GM19035 (cell line): ENCODE results near the gene RAB11FIP4.

Experiments
- ATAC-seq: cut with Tn5 transposase; IDR thresholded peaks from one replicate; pipeline ENCODE4 v1.9.1; 2021; ENCODE audit not compliant: unreplicated experiment

The RAB11FIP4 gene

DNA sequence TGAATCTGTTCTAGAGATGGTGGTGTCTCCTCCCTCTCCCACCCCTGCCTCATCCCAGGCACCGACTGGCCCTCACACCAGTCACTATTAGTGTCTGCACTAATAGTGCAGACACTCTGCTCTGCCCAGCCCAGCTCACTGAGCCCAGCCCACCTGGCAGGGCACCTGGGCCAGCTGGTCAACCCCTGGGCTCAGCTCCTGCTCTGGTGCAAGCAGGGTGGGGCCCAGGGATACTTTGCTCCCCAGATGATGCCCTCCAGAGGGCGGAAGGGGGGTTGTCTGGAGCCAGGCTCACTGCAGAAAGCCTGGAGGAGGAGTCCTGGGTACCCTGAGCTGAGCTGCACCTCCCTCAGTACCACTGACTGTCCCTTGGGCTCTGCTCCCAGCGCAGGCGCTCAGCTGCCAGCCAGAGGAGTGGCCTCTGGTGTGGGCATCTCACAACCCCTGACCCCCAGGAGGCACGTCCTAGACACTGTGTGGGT lies 14.5 kb downstream of the RAB11FIP4 start:
- no peak for ATAC-seq

DNA sequence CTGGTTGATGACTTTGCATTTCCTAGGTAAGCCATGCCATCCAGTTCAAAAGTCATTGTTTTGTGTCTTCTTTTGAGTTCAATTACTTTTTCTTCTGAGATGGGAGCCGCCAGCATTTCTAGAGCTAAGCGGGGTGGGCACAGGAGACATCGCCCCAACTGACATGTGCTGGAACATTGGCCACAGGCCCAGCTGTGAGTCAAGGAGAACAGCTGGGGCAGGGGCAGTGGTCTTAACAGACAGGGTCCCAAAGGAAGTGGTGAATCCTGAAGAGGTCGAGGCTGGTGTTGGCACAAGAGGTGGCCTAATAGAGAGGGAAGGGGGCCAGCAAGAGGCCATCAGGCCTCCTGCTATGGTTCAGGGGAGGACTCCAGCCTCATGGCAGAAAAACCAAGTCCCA lies 17.1 kb downstream of the RAB11FIP4 start:
- no peak for ATAC-seq

DNA sequence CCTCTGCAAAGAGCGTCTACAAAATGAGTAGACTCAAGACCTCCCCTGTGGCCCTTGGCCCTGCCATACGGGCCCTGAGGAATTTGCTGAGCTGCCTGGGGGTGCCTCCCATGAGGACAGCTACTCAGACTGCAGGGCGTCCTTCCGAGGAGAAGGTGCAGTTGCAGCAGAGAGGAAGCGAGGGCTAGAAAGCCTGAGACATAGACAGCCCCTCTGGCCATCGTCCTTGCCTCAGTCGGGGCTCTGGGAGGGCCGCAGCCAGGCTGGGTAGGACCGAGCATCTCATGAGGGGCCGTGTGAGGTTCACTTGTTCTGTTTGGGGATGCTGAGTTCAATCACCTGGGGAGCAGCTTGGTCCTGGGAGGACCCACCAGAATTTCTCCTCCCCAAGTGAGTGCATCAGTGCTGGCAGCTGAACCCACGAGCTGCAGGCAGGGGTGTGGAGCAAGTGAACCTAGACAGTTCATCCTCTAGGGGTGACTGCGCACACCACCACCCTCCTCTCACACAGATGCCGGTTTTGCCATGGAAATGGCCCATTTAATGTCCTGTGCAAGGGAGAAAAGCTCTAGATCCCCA lies 20.3 kb downstream of the RAB11FIP4 start:
- no peak for ATAC-seq

DNA sequence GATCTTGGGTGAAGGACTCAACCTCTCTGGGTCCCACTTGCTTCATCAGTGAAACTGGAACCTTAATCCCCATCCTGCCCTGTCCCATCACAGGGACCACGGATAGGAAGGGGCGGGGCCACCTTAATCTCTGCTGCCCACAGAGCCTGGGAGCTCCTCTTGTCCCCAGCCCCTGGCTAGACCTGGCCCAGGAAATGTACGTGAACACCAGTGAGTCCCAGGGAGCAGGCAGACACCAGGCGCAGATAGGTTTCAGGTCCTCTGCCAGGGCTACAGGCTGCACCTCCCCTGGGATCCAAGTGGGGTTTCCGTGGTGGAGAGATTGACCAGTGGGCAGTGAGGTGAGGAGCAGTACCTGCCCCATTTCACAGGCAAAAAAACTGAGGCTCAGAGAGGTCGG lies 21.0 kb downstream of the RAB11FIP4 start:
- ATAC-seq = no peak

DNA sequence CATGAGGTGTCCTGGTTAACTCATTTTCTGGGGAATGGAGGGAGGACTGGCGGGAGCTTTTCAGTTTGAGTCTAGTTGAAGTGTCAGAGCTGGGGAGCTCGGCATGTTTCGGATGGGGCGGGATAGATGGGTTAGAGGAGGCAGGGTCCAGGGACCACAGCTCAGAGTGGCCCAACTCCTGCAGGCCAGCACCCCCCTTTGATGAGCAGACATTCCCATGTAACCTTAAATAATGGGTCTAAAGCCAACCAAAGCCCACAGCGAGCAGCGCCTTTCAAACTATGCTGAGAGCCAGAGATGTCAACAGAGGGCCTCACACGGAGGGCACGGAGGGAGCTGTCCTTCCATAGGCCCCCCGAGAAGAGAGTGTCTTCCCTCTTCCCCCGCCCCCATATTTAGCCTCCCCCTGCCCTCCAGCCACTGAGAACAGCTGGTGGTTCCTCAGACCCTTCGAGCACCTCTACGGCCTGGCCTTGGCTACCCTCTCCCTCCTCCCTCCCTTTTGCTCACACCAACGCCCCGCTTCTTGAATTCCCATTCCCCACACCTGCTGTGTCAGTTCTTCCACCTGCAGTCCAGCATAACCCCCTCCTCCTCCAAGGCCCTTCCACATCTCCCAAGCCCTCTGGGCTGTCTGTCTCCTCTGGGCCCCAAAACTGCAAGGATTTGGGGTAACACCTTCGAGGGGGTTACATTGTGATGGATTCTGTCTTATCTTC lies 21.8 kb downstream of the RAB11FIP4 start:
- ATAC-seq = no peak

DNA sequence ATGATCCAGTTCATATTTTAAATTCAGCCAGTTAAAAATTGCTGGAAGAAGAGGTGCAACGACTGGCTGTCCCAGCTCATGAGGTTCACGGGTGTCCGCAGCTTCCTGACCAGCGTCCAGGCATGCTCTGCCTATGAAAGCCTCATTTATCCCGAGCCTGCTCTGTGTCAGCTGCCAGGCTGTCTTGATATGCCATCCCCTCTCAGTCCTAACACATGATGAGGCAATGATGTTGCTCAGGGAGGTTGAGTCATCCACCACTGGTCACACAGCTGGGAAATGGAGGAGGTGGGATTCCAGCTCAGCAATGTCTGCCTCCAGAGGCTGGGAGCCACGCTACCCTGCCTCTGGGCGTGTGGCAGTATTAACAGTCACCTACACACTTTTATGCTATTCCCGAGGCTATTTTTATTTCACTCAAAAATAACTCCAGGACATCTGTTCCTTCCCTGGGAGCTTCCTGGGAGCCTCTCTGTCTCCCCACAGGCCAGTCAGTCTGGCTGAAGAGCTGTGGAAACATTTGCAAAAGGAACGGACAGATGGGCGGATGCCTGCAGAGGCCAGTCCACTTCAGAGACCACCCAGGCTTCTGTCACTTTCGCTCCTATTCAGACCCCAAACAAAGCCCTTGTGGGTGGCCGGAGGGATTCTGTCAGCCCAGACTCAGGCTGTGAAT lies 22.5 kb downstream of the RAB11FIP4 start:
- no peak for ATAC-seq

DNA sequence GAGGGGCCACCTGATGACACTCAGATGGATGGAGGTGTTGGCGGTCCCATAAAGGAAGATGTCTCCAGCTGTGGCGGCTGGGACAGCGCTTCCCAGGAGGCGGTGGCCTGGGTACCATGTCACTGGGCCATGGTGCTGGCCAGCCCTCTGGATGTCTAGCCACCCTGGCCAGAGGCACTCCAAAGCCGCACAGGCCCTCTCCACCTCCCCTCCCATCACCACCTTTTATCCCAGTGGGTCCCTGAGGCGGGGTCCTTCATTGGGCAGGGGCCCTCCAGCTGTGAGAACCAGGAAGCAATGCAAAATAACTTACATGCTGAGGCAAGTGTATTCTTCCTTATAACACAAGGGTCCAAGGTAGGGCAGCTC lies 23.1 kb downstream of the RAB11FIP4 start:
- ATAC-seq = no peak

DNA sequence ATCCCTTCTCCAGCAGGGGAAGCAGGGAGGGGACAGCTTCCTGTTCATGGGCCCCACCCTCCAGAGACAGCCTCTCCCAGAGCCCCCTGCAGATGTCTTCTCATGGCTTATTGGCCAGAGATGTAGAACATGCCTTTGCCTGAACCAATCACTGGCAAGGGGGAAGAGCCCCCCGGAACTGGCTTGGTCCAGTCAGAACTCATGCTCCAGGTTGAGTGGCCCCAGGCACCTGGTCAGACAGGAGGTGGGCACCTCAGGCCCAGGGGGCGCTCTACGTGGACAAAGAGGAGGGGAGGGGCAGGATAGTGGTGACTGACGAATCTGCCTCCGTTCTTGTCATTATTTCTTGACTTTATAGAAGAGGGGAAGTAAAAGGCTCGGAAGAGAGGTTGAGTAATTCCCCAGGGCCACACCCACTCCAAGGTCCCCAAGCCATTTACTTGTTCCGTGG lies 23.6 kb downstream of the RAB11FIP4 start:
- no peak for ATAC-seq

DNA sequence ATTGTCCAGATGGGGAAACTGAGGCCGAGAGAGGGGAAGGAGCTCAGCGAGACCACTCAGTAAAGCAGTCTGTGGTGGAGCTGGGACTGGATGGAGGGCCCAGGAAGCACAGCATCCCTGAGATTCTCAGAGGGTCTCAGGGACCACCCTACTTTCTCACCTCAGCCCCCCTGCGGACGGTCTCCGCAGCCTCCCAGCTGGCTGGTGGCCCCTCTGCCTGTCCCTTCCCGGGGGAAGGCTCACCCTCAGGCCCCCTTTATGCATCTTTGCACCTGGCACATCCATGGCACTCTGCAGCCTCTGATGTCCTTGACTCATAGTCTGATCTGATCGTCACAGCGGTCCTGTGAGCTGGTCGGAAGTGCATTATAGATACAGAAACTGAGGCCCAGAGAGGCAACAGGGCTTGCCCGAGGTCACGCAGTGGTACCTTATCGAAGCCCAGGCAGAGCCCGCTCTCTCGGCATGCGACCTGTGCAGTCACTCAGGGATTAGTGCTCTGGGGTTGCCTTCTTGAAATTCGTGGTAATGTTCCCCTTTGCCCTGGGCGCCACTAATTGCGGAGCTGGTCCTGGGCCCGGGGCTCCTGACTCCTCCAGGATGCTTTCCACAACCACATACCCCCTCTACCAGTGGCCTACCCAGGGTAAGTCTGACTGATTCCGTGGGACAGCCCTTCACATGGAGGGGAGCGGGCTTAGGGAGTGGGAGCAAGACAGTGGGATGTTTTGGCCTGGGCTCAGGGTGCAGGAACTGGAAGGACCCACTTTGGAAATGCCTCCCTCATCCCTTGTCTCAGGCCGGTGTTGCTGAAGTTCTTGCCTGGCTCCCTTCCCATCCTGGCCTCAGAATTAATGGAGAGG lies 24.4 kb downstream of the RAB11FIP4 start:
- no peak for ATAC-seq

DNA sequence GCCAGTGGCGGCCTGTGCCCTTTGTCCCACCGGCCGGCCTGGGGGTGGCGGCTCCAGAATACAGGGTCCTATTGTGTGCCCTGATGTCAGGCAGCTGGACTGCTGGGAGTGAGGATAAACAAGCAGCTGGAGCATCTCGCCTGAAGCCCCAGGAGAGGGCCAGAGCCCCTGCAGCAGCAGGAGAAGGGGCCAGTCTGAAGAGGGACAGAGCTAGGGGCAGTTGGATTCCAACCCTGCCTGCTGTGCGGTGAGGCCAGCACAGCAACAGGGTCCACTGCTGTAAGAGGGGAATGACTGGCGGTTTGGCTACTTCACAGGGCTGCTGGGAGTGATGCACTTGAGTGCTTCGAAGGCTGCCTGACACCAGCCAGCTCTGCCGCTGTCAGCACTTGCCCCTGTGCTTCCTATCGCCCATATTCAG lies 25.0 kb downstream of the RAB11FIP4 start:
- ATAC-seq = no peak

DNA sequence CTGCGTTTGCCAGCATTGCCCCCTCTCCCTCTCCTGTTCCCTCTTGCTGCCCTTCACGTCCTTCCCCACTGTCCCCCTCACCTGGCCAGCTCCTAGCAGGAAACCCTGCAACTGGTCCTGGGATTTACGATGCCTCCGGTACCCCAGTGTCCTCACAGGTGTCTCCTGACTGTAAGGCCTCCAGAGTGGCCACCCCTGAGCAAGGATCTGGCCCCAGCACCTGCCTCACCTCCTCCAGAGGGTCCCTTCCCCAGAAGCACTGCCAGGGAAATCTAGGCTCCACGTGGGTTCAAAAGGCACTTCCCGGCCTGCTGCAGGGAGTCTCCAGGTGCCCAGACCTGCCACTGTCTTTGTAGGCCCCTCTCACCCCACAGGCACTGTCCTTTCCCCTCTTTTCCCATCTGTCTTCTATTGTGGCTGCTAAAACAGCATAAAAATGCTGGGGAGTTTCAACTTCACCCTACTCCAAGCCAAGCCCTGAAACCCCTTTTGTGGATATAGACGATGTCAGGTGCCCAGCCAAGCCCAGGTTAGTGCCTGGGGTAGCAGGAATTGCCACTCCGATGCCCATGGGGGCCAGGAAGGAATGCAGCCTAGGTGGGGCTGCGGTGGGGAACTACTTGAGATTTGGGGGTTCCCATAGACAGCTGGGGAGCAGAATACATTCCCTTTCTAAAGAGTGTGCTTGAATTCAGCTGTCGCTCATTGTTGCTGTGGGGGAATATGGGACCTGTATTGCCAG lies 25.7 kb downstream of the RAB11FIP4 start:
- ATAC-seq = no peak

DNA sequence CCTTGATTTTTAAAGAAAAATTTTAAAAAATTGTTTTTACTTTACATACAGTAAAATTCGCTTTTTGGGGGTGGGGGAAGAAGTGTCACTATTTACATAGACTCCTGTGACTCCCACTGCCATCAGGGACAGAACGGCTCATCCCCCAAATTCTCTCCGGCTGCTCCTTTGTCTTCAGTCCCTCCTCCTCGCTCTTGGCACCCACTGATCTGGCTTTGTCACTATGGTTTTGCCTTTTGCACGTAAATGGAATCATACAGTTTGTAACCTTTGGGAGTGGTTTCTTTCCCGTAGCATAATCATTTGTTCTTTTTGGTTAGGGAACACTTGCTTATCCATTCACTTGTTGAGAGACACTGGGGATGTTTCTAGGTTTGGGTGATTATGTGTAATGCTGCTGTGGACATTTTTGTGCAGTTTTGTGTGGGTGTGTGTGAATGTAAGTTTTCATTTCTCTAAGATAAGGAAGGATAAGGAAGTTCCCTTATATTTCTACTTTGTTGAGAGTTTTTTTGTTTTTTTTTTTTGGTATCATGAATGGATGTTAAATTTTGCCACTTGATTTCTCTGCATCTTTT lies 27.4 kb downstream of the RAB11FIP4 start:
- ATAC-seq = no peak

DNA sequence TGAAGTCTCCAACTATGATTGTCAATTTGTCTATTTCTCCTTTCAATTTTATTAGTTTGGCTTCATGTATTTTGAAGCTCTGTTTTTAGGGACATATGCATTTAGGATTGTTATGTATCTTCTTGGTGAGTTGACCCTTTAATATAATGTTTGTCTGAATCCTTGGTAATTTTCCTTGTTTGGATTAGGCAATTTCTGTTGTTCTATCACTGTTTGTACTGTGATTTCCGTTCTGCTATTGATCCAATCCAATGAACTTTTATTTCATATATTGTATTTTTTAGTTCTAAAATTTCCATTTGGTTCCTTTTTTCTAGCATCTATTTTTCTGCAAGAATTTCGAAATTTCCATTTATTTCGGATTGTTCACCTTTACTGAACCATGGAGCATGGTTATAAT lies 31.0 kb downstream of the RAB11FIP4 start:
- no peak for ATAC-seq

DNA sequence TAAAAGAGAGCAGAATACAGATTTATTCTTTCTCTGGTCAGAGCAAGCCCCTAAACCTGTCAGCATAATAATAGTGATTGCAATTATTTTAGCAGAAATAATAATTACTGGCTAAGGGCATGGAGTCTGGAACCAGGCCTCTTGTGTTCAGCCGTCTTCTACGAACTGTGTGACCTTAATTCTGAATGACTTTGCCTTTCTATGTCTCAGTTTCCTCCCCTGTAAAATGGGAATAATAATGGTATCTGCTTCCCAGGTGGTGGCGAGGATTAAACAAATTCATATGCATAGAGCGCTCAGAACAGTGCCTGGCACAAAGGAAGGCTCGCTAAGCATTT lies 33.4 kb downstream of the RAB11FIP4 start:
- ATAC-seq = no peak

DNA sequence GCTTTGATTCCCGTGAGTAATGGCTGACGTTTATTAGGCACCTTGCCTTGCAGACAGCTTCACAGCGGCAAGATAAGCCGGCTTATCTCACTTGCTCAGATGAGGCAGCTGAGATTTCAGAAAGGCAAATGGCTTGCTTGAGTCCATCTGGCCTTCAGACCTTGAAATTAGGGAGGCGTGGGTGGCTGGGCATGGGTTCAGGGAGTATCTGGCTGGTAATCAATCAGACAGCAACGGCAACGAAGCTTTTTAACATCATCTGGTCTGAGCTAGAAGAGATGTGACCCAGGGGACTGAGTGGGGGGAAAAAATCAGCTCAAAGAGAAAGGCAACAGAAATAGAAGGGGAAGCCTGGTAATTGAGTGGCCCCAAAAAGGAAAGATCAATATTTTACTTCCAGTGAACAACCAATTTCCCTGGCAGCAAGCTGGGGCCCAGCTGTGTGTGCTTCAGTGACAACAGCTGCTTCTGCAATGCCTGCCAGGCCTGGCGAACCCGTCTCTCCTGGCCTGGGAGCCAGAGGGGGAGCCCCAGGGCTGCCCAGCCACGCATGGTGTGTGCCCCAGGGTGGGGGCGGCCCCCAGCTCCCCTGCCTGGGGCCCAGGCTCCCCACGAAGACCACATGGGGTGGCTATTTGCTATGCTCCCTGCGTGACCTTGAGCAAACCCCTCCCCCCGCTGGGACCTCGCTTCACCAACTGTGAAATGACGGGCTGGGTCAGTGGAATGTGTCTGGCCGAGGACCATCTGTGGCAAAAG lies 34.0 kb downstream of the RAB11FIP4 start:
- ATAC-seq = no peak

DNA sequence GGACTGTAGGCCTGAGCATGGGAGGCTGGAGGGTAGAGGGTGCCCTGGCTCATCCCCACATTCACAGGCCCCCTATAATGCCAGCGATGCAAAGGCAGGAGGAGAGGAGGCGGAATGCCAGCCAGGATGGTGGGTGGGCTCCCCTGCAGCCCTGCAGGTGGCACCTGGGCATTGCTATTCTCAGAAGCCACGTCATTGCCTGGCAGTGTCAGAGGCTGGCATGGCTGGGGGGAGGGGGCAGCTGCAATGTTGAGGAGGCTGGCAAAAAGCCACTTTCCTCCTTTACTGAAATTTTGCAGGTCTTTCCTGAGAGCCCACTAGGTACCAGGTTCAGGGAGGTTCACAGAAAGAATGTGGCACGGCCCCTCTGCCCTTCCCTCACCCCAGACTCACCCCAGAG lies 36.2 kb downstream of the RAB11FIP4 start:
- ATAC-seq = no peak

DNA sequence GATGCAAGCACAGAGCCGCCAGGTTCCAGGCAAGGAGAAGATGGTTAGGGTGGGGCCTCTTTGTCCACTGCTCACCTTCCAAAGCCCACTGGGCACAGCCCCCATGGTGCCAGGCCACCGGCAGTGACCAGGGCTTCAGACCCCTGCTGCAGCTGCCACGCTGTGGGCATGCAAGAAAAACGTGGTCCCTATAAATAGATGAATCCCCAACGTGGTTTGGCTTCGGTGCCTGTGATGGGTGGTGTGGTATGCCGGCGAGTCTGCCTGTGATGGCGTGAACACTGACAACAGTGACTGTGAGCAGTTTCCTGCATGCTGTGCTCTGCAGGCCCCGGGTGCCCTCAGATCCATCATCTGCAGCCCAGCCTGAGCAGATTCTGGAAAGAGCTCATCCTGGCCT lies 36.6 kb downstream of the RAB11FIP4 start:
- ATAC-seq = no peak

DNA sequence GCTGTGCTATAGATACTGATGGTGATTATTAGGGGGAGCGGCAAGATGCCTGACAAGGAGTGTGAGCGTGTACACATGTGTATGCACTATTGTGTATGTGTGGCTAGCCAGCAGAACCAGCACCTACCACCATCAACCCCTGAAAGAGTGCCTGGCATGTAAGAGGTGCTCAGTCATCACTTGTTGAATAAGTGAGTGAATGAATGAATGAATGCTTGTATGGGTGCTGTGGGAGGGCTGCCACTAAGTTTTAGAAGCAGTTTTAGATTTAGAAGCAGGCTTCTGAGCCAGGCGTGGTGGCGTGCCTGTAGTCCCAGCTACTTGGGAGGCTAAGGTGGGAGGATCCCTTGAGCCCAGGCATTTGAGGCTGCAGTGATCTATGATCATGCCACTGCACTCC lies 37.0 kb downstream of the RAB11FIP4 start:
- ATAC-seq = no peak

DNA sequence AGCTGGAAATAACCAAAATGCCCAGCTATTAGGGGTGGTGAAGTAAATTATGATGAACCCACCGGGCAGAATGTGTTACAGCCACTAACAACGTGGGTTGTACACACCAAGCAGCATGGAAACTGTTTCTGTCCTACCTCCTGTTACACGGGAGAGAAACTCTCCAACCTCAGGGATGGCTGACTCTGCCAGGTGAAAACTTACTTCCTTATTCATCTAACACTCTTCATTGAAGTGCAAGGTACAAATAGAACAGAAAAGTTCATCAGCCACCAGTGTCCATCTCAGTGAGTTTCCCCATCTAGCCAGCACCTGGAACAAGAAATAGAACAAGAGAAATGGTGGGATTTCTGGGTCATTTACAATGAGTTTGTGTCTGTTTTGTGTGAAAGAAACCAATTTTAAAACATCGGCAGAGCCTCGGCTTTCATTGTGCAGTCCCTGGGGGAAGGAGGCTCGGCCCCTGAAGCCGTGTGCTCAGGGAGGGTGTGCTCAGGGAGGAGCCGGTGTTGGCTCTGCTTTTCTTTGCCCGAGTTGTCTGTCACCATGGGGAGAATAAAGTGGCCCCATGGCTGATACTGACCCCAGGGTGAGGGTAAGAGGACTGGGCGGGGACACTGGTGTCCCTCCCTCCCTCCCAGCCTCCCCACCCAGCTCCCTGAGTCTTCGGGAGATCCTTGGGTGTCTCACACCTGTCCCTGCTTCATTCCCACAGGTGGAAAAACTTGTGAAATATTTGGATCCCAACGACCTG lies 39.8 kb downstream of the RAB11FIP4 start:
- ATAC-seq = no peak
